ENCODE results near the gene CCDC85C. TPM values are rescaled to one million over a fixed set of nuclear protein-coding genes. Genes with fewer than 3 reads are reported as not detected.

The CCDC85C gene
- total RNA-seq, 4 donors from 2014 or later = 0.34 to 1.7 (median 0.80) TPM

GRCh38 chr14:99538733-99539132, 65.3 kb downstream of the CCDC85C start:
- TF ChIP-seq CTCF (IDR thresholded peaks at IDR 0.05; ENCODE audit: low read depth) = no peak

DNA sequence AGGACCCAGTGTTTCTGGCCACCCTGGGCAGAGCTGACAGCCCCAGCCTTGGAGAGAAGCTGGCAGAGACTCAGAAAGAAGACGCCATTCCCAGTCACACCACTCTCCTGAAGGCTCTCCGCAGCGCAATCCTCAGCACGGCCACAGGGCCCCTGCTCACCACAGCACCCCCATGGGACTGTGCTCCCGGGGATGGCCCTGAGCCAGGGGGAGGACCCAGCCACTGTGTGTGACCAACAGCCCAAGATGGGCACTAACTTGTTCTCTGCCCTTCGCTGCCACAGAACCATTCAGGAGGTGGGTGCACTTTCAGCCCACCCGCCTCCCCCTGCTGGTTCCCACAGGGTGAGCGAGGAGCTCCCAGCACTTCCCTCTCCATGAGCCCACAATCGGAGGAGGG, 65.7 kb downstream of the CCDC85C start:
- TF ChIP-seq CTCF (IDR thresholded peaks at IDR 0.05; ENCODE audit: low read depth) = no peak

DNA sequence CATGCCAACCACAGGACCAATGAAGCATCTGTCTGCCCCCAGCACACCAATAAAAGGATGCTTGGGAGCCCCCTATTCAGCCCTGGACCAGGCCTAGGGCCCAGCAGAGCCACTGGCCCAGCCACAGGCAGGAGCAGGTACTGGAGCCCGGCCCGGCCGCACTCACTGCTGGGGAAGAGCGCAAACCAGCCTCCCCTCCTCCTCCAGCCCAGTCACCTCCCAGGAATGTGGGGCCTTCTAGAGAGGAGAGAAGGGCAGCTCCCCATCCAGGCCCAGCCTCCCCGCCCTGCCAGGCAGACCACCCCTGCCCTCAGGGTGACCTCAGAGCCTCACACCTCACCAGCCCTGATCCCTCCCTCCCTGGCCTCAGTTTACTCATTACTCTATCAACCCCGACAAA, 66.6 kb downstream of the CCDC85C start:
- no peak for TF ChIP-seq CTCF (IDR thresholded peaks at IDR 0.05; ENCODE audit: low read depth)

- no peak for TF ChIP-seq CTCF (IDR thresholded peaks at IDR 0.05; ENCODE audit: low read depth)
These were observed 67.9 kb downstream of the CCDC85C start for GRCh38 chr14:99535908-99536778.

DNA sequence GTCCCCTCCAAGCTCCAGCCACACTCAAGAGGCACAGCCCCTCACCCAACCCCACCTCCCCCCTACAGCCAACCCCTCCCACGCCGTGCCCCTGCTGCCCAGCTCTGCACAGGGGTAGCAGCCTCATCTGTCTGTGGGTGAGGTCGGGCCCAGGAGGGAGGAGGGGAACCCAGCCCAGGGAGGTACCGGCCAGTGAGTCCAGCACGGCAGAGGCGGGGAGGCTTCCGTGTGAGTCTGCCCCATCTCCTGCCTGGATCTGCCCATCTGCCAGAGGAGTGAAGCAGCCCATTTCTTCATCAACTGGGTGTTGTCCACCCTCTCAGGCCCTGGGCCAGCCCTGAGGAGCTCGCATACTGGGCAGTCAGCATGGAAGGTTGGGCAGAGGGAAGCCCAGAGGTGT, 68.6 kb downstream of the CCDC85C start:
- TF ChIP-seq CTCF (IDR thresholded peaks at IDR 0.05; ENCODE audit: low read depth) = no peak

DNA sequence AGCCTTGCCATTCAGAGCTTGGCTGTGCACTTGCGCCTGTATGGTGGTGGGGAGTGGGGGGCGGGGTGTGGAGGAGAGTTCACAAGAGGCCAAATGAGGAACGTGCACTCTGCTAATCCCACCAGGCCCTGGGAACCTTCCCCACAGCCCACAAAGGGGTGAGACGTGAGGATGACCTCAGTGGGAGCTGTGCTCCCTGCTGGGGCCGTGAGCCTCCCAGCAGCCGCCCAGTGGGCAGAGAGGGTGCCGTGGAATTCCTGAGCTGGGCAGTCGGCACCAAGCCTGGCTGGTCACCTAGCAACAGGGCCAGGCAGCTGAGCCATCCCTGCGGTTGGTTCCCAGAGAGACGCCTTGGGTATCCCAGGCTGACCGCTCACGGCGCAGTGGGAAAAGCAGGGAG, 69.1 kb downstream of the CCDC85C start:
- TF ChIP-seq CTCF (IDR thresholded peaks at IDR 0.05; ENCODE audit: low read depth) = no peak

GRCh38 chr14:99534333-99534732, 69.7 kb downstream of the CCDC85C start:
- TF ChIP-seq CTCF (IDR thresholded peaks at IDR 0.05; ENCODE audit: low read depth) = no peak

All from subcutaneous adipose tissue (tissue), 4 donors.